ENCODE data around the gene ARL15. TPM values are rescaled to one million over a fixed set of nuclear protein-coding genes. Genes with fewer than 3 reads are reported as not detected.

ARL15 gene
- total RNA-seq, 4 donors from 2014 or later, result 19.6 to 52.5 (median 30.6) TPM

DNA sequence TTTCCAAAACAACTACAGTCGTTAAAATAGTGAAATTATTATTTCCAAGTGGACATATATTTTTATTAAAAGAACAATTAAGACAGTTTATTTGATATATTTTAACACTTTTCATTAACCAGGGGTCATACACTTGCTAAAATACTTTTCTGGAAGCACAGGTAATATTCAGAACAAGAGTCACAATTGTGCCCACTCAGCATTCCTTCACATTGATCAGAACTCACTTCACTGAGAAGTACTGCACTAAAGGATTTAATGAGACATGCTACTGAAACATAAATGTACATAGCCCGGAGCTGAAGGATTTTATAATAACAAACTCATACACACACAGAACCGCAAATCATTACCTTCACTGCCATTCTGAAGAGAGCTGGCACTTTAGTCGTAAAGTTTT, 361.8 kb downstream of the ARL15 start:
- TF ChIP-seq, protein P1, sequence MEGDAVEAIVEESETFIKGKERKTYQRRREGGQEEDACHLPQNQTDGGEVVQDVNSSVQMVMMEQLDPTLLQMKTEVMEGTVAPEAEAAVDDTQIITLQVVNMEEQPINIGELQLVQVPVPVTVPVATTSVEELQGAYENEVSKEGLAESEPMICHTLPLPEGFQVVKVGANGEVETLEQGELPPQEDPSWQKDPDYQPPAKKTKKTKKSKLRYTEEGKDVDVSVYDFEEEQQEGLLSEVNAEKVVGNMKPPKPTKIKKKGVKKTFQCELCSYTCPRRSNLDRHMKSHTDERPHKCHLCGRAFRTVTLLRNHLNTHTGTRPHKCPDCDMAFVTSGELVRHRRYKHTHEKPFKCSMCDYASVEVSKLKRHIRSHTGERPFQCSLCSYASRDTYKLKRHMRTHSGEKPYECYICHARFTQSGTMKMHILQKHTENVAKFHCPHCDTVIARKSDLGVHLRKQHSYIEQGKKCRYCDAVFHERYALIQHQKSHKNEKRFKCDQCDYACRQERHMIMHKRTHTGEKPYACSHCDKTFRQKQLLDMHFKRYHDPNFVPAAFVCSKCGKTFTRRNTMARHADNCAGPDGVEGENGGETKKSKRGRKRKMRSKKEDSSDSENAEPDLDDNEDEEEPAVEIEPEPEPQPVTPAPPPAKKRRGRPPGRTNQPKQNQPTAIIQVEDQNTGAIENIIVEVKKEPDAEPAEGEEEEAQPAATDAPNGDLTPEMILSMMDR (IDR thresholded peaks at IDR 0.05; ENCODE audit: low read depth), result no peak

DNA sequence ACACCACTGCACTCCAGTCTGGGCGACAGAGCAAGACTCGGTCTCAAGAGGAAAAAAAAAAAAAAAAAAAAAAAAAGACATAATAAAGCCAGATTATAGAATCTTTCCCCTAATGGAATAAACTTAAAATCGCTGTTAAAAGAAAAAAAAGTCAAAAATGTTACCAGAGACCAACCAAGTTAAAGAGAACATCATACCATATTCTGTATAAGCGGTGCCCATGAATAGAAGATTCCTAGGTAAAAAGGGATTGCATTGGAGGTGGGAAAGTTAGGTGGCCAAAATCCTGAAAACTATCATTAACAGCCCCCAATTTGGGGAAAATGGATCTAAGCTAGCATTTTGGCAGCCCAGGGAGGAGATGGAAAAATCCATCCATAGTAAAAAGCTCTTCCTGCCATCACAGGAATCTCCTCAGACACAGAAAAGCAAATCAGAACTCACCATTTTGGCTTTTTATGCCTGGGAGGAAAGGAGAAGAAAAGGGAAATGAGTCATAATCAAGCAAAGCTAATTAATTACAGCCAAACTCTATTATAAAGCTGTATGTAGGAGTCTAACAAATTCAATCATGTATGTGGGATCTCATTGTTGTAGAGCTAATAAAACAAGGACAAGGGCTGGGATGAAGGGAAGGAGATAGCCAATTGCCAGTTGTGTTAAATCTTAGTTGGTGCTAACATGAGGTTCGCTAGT, 363.8 kb downstream of the ARL15 start:
- TF ChIP-seq, protein P1 (IDR thresholded peaks at IDR 0.05; ENCODE audit: low read depth), result no peak

DNA sequence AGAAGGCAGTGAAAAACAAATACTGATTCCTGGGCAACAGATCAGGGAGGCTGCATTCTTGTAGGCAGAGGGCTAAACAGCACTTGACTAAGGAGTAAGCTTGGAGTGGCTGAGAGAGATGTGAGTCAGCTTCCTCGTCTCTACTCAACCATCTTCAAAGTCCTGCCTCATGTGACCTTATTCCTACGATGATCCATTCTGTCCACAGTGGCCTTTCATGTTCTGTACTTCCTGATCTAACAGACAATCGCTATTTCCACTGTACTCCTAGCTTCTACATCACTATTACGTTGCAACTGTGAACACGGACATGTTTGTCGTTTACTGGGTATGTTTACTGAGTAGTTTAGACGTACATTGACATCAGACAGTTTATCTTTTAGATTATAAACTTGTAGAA, 365.4 kb downstream of the ARL15 start:
- TF ChIP-seq, protein P1 (IDR thresholded peaks at IDR 0.05; ENCODE audit: low read depth), result no peak

DNA sequence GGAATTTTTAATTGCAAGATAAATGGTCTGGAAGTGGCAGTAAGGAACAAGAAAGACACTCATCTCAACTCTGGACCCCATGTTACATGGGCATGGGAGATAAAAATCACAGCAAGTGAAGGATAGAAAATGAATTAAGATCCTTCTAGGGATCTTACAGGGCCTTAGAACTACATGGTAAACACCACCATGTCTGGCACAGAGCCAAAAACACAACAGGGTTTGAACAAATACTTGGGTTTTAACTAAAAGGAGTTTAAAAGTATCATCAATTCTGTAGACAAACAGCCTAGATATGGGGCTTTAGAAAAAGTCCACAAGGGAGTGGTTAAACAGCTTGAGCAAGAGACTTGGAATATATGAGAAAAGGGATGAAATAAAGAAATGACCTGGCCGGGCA, 366.4 kb downstream of the ARL15 start:
- TF ChIP-seq, protein P1 (IDR thresholded peaks at IDR 0.05; ENCODE audit: low read depth), result no peak

DNA sequence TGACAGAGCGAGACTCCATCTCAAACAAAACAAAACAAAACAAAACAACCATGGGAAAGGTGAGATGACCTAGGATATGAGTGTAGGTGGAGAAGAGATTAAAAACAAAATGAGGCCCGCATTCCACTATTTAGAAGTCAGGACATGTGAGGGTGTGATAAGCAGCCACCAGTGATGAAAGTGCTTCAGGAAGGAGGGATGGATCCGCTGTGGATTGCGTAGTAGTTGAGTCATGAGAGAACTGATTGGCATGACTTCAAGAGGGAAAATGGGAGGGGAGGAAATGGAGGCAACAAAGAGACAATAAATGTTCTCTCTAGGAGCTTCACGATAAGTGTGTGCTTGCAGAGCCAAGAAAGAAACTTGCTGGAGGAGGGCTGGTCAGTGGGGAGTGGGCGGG, 367.6 kb downstream of the ARL15 start:
- TF ChIP-seq, protein P1 (IDR thresholded peaks at IDR 0.05; ENCODE audit: low read depth), result no peak

DNA sequence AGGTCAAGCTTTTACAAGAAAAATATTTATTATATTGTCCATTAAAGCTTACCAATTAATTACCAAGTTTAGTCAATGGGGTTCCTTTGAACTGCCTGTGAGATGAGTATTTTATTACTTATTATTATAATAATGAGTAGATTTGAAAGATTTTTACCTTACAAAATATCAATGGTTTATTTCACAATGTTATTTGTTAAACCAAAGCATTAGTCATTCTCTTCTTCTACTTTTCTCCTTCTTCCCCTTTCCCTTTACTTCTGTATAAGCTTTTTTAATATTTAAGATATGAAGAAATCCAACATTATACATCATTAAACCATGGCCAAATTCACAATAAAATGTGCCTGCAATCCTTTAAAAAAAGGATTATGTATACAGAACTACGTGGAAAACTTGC, 369.5 kb downstream of the ARL15 start:
- TF ChIP-seq, protein P1 (IDR thresholded peaks at IDR 0.05; ENCODE audit: low read depth), result no peak

DNA sequence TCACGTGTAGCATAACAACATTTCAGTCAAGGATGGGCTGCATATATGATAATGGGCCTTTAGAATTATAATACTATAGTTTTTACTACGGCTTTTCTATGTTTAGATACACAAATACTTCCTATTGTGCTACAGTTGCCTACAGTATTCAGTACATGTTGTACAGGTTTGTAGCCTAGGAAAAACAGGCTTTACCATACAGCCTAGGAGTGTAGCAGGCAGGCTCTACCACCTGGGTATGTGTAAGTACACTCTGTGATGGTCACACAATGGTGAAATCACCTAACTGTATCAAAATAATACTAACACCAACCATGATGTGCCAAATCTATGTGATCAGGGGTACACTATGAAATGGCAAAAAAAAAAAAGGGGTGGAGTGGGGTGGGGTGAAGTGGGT, 372.9 kb downstream of the ARL15 start:
- TF ChIP-seq, protein P1 (IDR thresholded peaks at IDR 0.05; ENCODE audit: low read depth), result no peak
